22Rv1 (cell line): Measurements from ENCODE around the gene KIAA0753.
"Not testable (repeated sequence)": the region's sequence is repeated elsewhere in the genome, so short reads cannot be mapped to it uniquely, and the experiment has no call there.

ENCODE experiments used
- CTCF ChIP-seq: fragments of 450-650 bp; IDR thresholded peaks from 2 replicates; pipeline ENCODE4 v1.5.1; 2017; ENCODE audit warnings: mild to moderate bottlenecking
- ZFX ChIP-seq: fragments of 450-650 bp; IDR thresholded peaks from 2 replicates; pipeline ENCODE4 v1.6.1; 2017; ENCODE audit warnings: antibody characterized with exemption, borderline replicate concordance

DNA sequence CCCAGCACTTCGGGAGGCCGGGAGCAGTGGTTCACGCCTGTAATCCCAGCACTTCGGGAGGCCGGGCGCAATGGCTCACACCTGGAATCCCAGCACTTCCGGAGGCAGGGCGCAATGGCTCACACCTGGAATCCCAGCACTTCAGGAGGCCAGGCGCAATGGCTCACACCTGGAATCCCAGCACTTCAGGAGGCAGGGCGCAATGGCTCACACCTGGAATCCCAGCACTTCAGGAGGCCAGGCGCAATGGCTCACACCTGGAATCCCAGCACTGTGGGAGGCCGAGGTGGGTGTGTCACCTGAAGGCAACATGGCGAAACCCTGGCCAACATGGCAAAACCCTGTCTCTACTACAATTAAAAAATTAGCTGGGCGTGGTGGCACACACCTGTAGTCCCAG lies 47.1 kb downstream of the KIAA0753 start:
- not testable (repeated sequence) for TF ChIP-seq CTCF, ZFX
